GM12891 (cell line): Measurements from ENCODE around the gene TNRC6C.
"Not testable (repeated sequence)": the region's sequence is repeated elsewhere in the genome, so short reads cannot be mapped to it uniquely, and the experiment has no call there.

ENCODE experiments used
- POLR2A ChIP-seq: IDR thresholded peaks from 2 replicates; pipeline ENCODE4 v1.6.1; 2011; ENCODE audit warnings: low read depth, low read length, control low read depth
- POLR2AphosphoS5 ChIP-seq: IDR thresholded peaks from 2 replicates; pipeline ENCODE4 v1.6.1; 2011; ENCODE audit warnings: low read depth, low read length, control low read depth
- POU2F2 ChIP-seq: IDR thresholded peaks from 2 replicates; pipeline ENCODE4 v1.6.1; 2011; ENCODE audit warnings: low read depth, mild to moderate bottlenecking, control low read depth, low read length, moderate library complexity
- TAF1 ChIP-seq: IDR thresholded peaks from 2 replicates; pipeline ENCODE4 v1.6.1; 2011; ENCODE audit warnings: low read depth, low read length, control low read depth

DNA sequence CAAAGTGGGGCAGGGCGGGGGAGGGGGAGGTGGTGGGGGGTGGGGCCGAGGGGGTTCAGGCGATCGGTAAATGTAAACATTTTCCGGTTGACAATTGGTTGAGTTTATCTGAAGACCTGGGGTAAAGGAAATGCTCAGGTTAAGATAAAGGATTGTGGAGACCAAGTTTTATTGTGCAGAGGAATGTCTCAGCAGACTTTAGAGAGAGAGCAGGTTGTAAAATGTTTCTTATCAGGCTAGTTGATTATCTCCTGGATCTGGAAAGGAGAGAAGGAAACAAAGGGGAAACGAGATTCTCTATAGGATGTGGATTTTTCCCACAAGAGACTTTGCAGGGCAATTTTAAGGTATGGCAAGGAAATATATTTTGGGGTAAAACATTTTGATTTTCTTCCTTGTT is 22.8 kb upstream of the TNRC6C start:
- TF ChIP-seq POLR2AphosphoS5, TAF1, POU2F2, POLR2A: not testable (repeated sequence)
